Smooth muscle cell (in vitro differentiated cells): ENCODE data around the gene EPC1. TPM values are rescaled to one million over a fixed set of nuclear protein-coding genes. Genes with fewer than 3 reads are reported as not detected.

ENCODE experiments used
- DNase-seq: peaks from one replicate; lab custom pipeline; 2025; ENCODE audit not compliant: unreplicated experiment; lab: John Stamatoyannopoulos, UW
- H2AFZ ChIP-seq: fragments of 200-600 bp; sonication (generic); 2 replicates; pipeline ENCODE4 v1.6.0; 2016; ENCODE audit warnings: antibody characterized with exemption, low read depth, mild to moderate bottlenecking
- H3F3A ChIP-seq: fragments of 200-600 bp; sonication (generic); 2 replicates; pipeline ENCODE4 v1.6.0; 2017; ENCODE audit warnings: antibody characterized with exemption, low read depth
- H3K27ac ChIP-seq: fragments of 200-600 bp; sonication (generic); 2 replicates; pipeline ENCODE4 v1.5.1; 2016; ENCODE audit warnings: low read depth, mild to moderate bottlenecking
- H3K27me3 ChIP-seq: fragments of 200-600 bp; sonication (generic); 2 replicates; pipeline ENCODE4 v1.6.1; 2016; ENCODE audit warnings: low read depth, mild to moderate bottlenecking
- H3K36me3 ChIP-seq: fragments of 200-600 bp; sonication (generic); 2 replicates; pipeline ENCODE4 v1.5.1; 2016; ENCODE audit warnings: low read depth
- H3K4me1 ChIP-seq: fragments of 200-600 bp; sonication (generic); 2 replicates; pipeline ENCODE4 v1.5.1; 2016; ENCODE audit warnings: low read depth
- H3K4me2 ChIP-seq: fragments of 200-600 bp; sonication (generic); 2 replicates; pipeline ENCODE4 v1.6.0; 2016; ENCODE audit warnings: mild to moderate bottlenecking
- H3K4me3 ChIP-seq: fragments of 200-600 bp; sonication (generic); 2 replicates; pipeline ENCODE4 v1.5.1; 2016; ENCODE audit warnings: mild to moderate bottlenecking
- H3K79me2 ChIP-seq: fragments of 200-600 bp; sonication (generic); 2 replicates; pipeline ENCODE4 v1.6.0; 2016; ENCODE audit warnings: low read depth, mild to moderate bottlenecking
- H3K9ac ChIP-seq: fragments of 200-600 bp; sonication (generic); 2 replicates; pipeline ENCODE4 v1.6.0; 2016; ENCODE audit warnings: low read depth
- H3K9me3 ChIP-seq: fragments of 200-600 bp; sonication (generic); replicated peaks from 2 replicates; pipeline ENCODE4 v1.5.1; 2016; ENCODE audit warnings: low read depth
- H4K20me1 ChIP-seq: fragments of 200-600 bp; sonication (generic); 2 replicates; pipeline ENCODE4 v1.6.0; 2016; ENCODE audit warnings: low read depth
- WGBS: methylation state at CpG from one replicate; pipeline ENCODE4 v1.1.7; 2016; ENCODE audit warnings: low lambda C conversion rate; 5-methylcytosine and 5-hydroxymethylcytosine counted together
- polyA plus RNA-seq: library from polyadenylated mRNA; unstranded; fragments of >200 nt; fragmentation: Nextera tagmentation; extraction: Ambion mirVana; gene quantifications from 2 replicates; pipeline ENCODE4 v1.2.1, GENCODE V29; 2016
- total RNA-seq: library from RNA; depleted of rRNA; stranded (reverse); fragments of >200 nt; gene quantifications from 2 replicates; pipeline ENCODE4 v1.2.3, GENCODE V29; 2014
- TF ChIP-seq, protein P1 (sequence below): fragments of 200-600 bp; sonication (generic); IDR thresholded peaks from 2 replicates; pipeline ENCODE4 v1.5.1; 2017; ENCODE audit warnings: borderline replicate concordance, mild to moderate bottlenecking, antibody characterized with exemption; ENCODE audit not compliant: insufficient read depth, poor library complexity, severe bottlenecking

EPC1 gene
- total and polyA plus RNA-seq, 2 experiments from 2014 or later, result 16.3 to 52.1 TPM

DNA sequence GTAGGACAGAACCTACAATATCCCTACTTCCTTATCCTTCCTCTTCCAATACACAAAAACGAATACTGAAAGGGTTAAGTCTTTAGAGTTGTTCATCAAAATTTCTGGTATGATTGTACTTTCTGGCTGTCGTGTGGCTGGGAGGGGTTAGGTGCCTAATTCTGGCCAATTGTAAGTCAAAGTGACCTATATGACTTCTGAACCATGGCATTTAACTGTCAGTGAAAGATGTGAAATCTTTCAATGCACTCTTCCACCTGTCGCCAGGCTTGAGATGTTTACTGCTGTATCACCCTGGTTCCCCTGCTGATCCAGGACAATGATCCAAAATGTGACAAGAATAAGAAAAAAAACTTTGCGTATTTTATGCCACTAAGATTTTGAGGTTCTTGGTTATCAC, 20.8 kb downstream of the EPC1 start:
- H2AFZ ChIP-seq, result no peak overlapping the region
- no peak for DNase-seq
- peaks cover 8% of the 10 kb centered on the region for H3F3A ChIP-seq
- H3K4me3 ChIP-seq, result no peak overlapping the region
- no peak overlapping the region for H3K4me2 ChIP-seq
- H3K79me2 ChIP-seq, result peaks cover 100% of the 10 kb centered on the region
- H3K4me1 ChIP-seq, result peaks cover 26% of the 10 kb centered on the region
- peaks cover 100% of the 10 kb centered on the region for H4K20me1 ChIP-seq
- no peaks in the 10 kb centered on the region for H3K36me3 ChIP-seq
- no peak overlapping the region for H3K9ac ChIP-seq
- no peaks in the 10 kb centered on the region for H3K9me3 ChIP-seq
- WGBS, result 83% methylated on average over 4 of the region's 4 CpGs
- H3K27me3 ChIP-seq, result no peaks in the 10 kb centered on the region
- TF ChIP-seq, protein P1, sequence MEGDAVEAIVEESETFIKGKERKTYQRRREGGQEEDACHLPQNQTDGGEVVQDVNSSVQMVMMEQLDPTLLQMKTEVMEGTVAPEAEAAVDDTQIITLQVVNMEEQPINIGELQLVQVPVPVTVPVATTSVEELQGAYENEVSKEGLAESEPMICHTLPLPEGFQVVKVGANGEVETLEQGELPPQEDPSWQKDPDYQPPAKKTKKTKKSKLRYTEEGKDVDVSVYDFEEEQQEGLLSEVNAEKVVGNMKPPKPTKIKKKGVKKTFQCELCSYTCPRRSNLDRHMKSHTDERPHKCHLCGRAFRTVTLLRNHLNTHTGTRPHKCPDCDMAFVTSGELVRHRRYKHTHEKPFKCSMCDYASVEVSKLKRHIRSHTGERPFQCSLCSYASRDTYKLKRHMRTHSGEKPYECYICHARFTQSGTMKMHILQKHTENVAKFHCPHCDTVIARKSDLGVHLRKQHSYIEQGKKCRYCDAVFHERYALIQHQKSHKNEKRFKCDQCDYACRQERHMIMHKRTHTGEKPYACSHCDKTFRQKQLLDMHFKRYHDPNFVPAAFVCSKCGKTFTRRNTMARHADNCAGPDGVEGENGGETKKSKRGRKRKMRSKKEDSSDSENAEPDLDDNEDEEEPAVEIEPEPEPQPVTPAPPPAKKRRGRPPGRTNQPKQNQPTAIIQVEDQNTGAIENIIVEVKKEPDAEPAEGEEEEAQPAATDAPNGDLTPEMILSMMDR, result no peak
- peak overlapping the region; percentile 62 for H3K27ac ChIP-seq

DNA sequence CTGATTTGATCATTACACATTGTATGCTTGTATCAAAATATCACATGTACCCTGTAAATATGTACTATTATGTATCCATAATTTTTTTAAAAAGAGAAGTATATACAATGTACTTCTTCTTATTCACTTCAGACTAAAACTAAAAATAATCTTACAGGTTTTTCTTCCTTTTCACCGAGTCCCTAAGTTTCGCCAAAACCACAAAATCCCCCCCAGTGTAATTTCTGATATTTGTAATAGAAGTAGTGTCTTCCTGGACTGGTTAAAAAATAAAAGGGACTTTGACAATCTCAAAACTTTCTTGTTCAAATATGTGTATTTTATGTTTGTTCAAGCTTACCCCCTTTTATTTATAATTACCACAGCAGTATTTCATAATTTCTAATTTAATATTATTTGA, 23.9 kb downstream of the EPC1 start:
- peaks cover 8% of the 10 kb centered on the region for H3F3A ChIP-seq
- H3K4me3 ChIP-seq, result no peak overlapping the region
- no peak overlapping the region for H3K27ac ChIP-seq
- no peaks in the 10 kb centered on the region for H3K36me3 ChIP-seq
- no peak overlapping the region for H3K9ac ChIP-seq
- peaks cover 100% of the 10 kb centered on the region for H3K79me2 ChIP-seq
- H3K9me3 ChIP-seq, result no peaks in the 10 kb centered on the region
- whole genome bisulfite sequencing, result 96% methylated on average over 2 of the region's 2 CpGs
- no peak overlapping the region for H3K4me2 ChIP-seq
- H4K20me1 ChIP-seq, result peaks cover 100% of the 10 kb centered on the region
- H3K27me3 ChIP-seq, result no peaks in the 10 kb centered on the region
- no peak for DNase-seq
- TF ChIP-seq, protein P1, result no peak
- H2AFZ ChIP-seq, result no peak overlapping the region
- H3K4me1 ChIP-seq, result peaks cover 11% of the 10 kb centered on the region

DNA sequence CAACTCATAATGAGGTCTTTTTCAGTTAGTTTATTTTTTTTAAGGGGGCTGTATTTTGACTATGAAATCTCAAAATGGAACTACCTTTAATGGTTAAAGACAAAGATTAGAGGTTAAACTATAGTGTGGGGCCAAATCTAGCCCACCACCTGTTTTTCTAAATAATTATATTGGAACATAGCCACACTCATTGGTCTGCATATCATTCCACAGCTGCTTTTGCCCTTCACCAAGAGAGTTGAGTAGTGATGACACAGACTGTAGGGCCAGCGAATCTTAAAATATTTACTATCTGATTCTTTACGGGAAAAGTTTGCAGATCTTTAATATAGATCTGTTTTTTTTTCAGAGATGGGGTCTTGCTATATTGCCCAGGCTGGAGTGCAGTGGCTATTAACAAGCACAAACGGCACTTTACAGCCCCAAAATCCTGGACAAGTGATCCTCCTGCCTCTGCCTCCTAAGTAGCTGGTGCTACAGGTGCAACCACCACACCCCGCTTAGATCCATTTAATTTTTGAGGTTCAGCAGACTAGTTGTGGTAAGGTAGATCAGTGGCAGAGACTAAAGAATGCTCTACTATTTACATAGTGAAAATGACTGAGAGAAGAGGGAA, 25.8 kb downstream of the EPC1 start:
- Histone ChIP-seq H3K4me3 (no peak overlapping the region), H3K9me3 (no peaks in the 10 kb centered on the region)
- 96% methylated on average over 4 of the region's 4 CpGs for WGBS

DNA sequence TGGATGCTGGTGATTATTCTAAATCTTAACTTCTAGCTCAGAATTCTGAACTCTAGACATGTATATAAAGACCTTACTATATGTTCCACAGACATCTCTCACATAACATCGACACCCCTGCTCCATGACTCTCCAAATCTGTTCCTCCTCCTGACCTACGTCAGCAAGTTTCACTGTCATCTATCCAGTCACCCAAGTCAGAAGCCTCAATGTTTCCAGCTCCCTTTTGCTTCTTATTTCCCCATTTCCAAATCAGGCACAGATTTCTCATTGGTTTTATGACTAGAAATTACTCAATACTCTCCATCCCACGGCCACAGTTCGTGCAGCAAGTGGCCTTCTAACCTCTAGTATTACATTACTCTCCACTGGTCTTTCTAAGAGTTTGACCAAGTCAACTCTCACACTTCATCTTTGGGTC, 28.5 kb downstream of the EPC1 start:
- H4K20me1 ChIP-seq, result peaks cover 100% of the 10 kb centered on the region
- DNase-seq, result no peak

More for the DNA sequence above, 25.8 kb downstream of the EPC1 start:
- no peak for DNase-seq
- Histone ChIP-seq H4K20me1 (peaks cover 100% of the 10 kb centered on the region), H3F3A (no peaks in the 10 kb centered on the region), H2AFZ (no peak overlapping the region), H3K27ac (no peak overlapping the region), H3K4me1 (peaks cover 3% of the 10 kb centered on the region), H3K79me2 (peaks cover 100% of the 10 kb centered on the region), H3K27me3 (no peaks in the 10 kb centered on the region), H3K4me2 (no peak overlapping the region), H3K36me3 (no peaks in the 10 kb centered on the region), H3K9ac (no peak overlapping the region)
- TF ChIP-seq, protein P1, result no peak

More for the DNA sequence above, 28.5 kb downstream of the EPC1 start:
- no peak overlapping the region for H3K27ac ChIP-seq
- no peaks in the 10 kb centered on the region for H3K9me3 ChIP-seq
- peaks cover 100% of the 10 kb centered on the region for H3K79me2 ChIP-seq
- no peaks in the 10 kb centered on the region for H3K36me3 ChIP-seq
- H3K4me3 ChIP-seq, result no peak overlapping the region
- H3K4me1 ChIP-seq, result no peaks in the 10 kb centered on the region
- TF ChIP-seq, protein P1, result no peak
- H3K9ac ChIP-seq, result no peak overlapping the region
- H2AFZ ChIP-seq, result no peak overlapping the region
- H3F3A ChIP-seq, result no peaks in the 10 kb centered on the region
- no peaks in the 10 kb centered on the region for H3K27me3 ChIP-seq
- WGBS, result 80% methylated on average over 4 of the region's 4 CpGs
- no peak overlapping the region for H3K4me2 ChIP-seq
